ENCODE measurements around the gene LONP2. TPM values are rescaled to one million over a fixed set of nuclear protein-coding genes. Genes with fewer than 3 reads are reported as not detected.
A peak's percentile ranks its signal among the peaks of the same experiment; 100 is the strongest.
"Not testable (repeated sequence)": the region's sequence is repeated elsewhere in the genome, so short reads cannot be mapped to it uniquely, and the experiment has no call there.

The LONP2 gene
- polyA plus RNA-seq, 1 donor: 90.4 TPM

- no peak for DNase-seq
These were observed 90.2 kb downstream of the LONP2 start for GRCh38 chr16:48334325-48334724.

- no peak for DNase-seq
These were observed 91.9 kb downstream of the LONP2 start for GRCh38 chr16:48335961-48336360.

- DNase-seq: no peak
These were observed 96.0 kb downstream of the LONP2 start for GRCh38 chr16:48340054-48340453.

- no peak for DNase-seq
These were observed 98.5 kb downstream of the LONP2 start for GRCh38 chr16:48342591-48342990.

GRCh38 chr16:48347191-48347865, 103.2 kb downstream of the LONP2 start:
- no peak for DNase-seq

- no peak for DNase-seq
These were observed 103.9 kb downstream of the LONP2 start for GRCh38 chr16:48347980-48348379.

- no peak for DNase-seq
These were observed 106.6 kb downstream of the LONP2 start for GRCh38 chr16:48350736-48351135.

- DNase-seq: no peak
These were observed 108.7 kb downstream of the LONP2 start for GRCh38 chr16:48352648-48353390.

GRCh38 chr16:48353565-48354163, 109.6 kb downstream of the LONP2 start:
- DNase-seq: peak; percentile 62

- not testable (repeated sequence) for DNase-seq
These were observed 110.3 kb downstream of the LONP2 start for GRCh38 chr16:48354385-48354784.

- DNase-seq: no peak
These were observed 111.1 kb downstream of the LONP2 start for GRCh38 chr16:48354877-48355855.

GRCh38 chr16:48356633-48357376, 112.7 kb downstream of the LONP2 start:
- DNase-seq: no peak

GRCh38 chr16:48358419-48358818, 114.3 kb downstream of the LONP2 start:
- DNase-seq: no peak

- no peak for DNase-seq
These were observed 115.9 kb downstream of the LONP2 start for GRCh38 chr16:48359983-48360382.

- no peak for DNase-seq
These were observed 116.9 kb downstream of the LONP2 start for GRCh38 chr16:48361012-48361411.

GRCh38 chr16:48361540-48362144, 117.5 kb downstream of the LONP2 start:
- DNase-seq: no peak

GRCh38 chr16:48365025-48365600, 121.0 kb downstream of the LONP2 start:
- no peak for DNase-seq

- DNase-seq: peak; percentile 79
These were observed 121.6 kb downstream of the LONP2 start for GRCh38 chr16:48365601-48366164.

- DNase-seq: no peak
These were observed 122.3 kb downstream of the LONP2 start for GRCh38 chr16:48366165-48367093.
